MM.1S (cell line): ENCODE results near the gene WDR45.

Experiments used
- EZH2phosphoT487 ChIP-seq: fragments of 300-600 bp; sonication (generic); IDR thresholded peaks from 2 replicates; pipeline ENCODE4 v1.6.1; 2018; ENCODE audit warnings: antibody characterized with exemption, low read length
- TF ChIP-seq, protein P1 (sequence below): fragments of 300-600 bp; sonication (generic); IDR thresholded peaks from 2 replicates; pipeline ENCODE4 v1.5.1; 2016; ENCODE audit warnings: antibody characterized with exemption, low read length, mixed read lengths

DNA sequence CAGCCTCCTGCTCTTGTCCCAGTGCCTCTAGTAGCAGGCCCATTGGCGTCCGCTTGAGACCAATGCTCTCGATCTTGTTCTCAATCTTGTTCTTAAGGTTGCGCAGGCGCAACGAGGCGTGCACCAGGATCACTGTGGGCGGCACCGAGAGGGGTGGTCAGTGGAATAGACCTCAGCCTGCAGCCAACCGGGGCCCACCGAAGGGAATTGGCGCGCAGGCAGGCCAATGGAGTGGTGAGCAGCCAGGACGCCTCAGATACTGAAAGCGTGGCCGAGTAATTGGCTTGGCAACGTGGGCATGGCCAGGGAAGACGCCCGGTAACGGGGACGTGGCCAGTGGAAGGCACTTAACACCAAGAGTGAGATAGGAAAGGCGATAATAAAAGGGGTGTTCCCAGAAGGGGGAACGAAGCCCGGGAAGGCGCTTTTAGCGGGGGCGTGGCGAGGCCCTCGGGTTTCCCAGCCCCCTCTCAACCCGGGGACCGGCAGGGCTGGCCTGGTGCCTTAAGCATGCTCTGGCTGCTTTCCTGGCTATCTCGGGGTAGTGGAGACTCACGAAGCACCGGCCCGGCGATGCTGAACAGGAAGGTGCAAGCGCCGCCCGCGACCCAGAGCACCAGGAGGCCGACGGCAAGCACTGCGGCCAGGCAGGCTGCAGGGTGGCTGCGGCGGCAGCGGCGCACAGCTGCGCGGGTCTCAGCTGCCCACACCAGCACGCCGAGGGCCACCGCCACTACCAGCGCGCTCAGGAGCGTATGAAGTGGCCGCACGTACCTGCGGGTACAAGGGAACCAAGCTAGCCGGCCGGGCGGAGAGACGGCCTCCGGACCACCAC lies 7.6 kb downstream of the WDR45 start:
- no peak for TF ChIP-seq EZH2phosphoT487
- TF ChIP-seq, protein P1, sequence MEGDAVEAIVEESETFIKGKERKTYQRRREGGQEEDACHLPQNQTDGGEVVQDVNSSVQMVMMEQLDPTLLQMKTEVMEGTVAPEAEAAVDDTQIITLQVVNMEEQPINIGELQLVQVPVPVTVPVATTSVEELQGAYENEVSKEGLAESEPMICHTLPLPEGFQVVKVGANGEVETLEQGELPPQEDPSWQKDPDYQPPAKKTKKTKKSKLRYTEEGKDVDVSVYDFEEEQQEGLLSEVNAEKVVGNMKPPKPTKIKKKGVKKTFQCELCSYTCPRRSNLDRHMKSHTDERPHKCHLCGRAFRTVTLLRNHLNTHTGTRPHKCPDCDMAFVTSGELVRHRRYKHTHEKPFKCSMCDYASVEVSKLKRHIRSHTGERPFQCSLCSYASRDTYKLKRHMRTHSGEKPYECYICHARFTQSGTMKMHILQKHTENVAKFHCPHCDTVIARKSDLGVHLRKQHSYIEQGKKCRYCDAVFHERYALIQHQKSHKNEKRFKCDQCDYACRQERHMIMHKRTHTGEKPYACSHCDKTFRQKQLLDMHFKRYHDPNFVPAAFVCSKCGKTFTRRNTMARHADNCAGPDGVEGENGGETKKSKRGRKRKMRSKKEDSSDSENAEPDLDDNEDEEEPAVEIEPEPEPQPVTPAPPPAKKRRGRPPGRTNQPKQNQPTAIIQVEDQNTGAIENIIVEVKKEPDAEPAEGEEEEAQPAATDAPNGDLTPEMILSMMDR: no peak
